ENCODE measurements around the gene ADGRV1. TPM values are rescaled to one million over a fixed set of nuclear protein-coding genes. Genes with fewer than 3 reads are reported as not detected.

Gene ADGRV1
- polyA plus RNA-seq, 2 of the 4 experiments (the other 2 are of a cell fraction) = 0.70 to 3.7 TPM

DNA sequence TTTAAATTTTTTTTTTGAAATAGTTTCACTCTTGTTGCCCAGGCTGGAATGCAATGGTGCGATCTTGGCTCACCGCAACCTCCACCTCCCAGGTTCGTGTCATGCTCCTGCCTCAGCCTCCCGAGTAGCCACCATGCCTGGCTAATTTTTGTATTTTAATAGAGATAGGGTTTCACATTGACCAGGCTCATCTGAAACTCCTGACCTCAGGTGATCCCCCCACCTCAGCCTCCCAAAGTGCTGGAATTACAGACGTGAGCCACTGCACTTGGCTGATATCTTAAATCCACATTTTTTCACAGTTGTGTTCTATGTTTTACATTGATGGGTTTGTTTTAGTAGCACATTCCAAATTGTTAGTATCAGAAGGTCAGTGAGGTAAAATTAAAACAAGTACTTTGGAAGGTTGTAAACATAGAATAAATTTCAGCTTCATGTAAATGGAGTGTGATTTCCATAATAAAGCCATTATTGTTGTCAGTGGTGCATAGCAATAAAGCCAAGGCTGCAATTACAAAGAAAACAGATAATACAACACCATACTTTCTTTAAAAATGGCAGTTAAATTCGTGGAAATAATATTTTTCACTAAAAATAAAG is 537.3 kb downstream of the ADGRV1 start:
- peaks cover 6% of the 10 kb centered on the region; the same call in 2 of the 3 replicates for H3K4me1 ChIP-seq
- 84% methylated on average over 6 of the region's 6 CpGs for WGBS (ENCODE audit: missing lambda C conversion rate)
- no peak overlapping the region for H3K4me2 ChIP-seq
- no peak for FAIRE-seq
- H3K27ac ChIP-seq = no peak overlapping the region
- no peak for DNase-seq (ENCODE audit: low read depth in 1 of 2, low spot score in 1 of 2)
- ChIA-PET POLR2A (no interaction called here), CTCF (no interaction called here)
- no peak overlapping the region for H3K4me3 ChIP-seq
- TF ChIP-seq MAZ (IDR thresholded peaks at IDR 0.05; ENCODE audit: borderline replicate concordance, low read depth, low read length) = no peak
- no peak for TF ChIP-seq NR3C1 (IDR thresholded peaks at IDR 0.05)
- TF ChIP-seq POLR2A (IDR thresholded peaks at IDR 0.05; ENCODE audit: low read length) = no peak
- TF ChIP-seq, protein P1, sequence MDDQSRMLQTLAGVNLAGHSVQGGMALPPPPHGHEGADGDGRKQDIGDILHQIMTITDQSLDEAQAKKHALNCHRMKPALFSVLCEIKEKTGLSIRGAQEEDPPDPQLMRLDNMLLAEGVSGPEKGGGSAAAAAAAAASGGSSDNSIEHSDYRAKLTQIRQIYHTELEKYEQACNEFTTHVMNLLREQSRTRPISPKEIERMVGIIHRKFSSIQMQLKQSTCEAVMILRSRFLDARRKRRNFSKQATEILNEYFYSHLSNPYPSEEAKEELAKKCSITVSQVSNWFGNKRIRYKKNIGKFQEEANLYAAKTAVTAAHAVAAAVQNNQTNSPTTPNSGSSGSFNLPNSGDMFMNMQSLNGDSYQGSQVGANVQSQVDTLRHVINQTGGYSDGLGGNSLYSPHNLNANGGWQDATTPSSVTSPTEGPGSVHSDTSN (IDR thresholded peaks at IDR 0.05) = no peak
- TF ChIP-seq, protein P2, sequence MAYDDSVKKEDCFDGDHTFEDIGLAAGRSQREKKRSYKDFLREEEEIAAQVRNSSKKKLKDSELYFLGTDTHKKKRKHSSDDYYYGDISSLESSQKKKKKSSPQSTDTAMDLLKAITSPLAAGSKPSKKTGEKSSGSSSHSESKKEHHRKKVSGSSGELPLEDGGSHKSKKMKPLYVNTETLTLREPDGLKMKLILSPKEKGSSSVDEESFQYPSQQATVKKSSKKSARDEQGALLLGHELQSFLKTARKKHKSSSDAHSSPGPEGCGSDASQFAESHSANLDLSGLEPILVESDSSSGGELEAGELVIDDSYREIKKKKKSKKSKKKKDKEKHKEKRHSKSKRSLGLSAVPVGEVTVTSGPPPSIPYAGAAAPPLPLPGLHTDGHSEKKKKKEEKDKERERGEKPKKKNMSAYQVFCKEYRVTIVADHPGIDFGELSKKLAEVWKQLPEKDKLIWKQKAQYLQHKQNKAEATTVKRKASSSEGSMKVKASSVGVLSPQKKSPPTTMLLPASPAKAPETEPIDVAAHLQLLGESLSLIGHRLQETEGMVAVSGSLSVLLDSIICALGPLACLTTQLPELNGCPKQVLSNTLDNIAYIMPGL (CRISPR knock-in tag; IDR thresholded peaks at IDR 0.05; ENCODE audit: borderline replicate concordance) = no peak
- no peak for TF ChIP-seq POLR2AphosphoS2 (conservative IDR thresholded peaks at IDR 0.05; ENCODE audit: low read length)
- TF ChIP-seq TP53 (CRISPR knock-in tag; IDR thresholded peaks at IDR 0.05) = no peak
- no peak for TF ChIP-seq FOSB (CRISPR knock-in tag; IDR thresholded peaks at IDR 0.05)
- no peak for TF ChIP-seq CBX2 (IDR thresholded peaks at IDR 0.05; ENCODE audit: borderline replicate concordance, low read depth)
- TF ChIP-seq CHD2 (IDR thresholded peaks at IDR 0.05; ENCODE audit: low read length, partially characterized antibody) = no peak
- TF ChIP-seq KDM5A (IDR thresholded peaks at IDR 0.05) = no peak
- TF ChIP-seq ZSCAN20 (CRISPR knock-in tag; IDR thresholded peaks at IDR 0.05) = no peak
- TF ChIP-seq, protein P3, sequence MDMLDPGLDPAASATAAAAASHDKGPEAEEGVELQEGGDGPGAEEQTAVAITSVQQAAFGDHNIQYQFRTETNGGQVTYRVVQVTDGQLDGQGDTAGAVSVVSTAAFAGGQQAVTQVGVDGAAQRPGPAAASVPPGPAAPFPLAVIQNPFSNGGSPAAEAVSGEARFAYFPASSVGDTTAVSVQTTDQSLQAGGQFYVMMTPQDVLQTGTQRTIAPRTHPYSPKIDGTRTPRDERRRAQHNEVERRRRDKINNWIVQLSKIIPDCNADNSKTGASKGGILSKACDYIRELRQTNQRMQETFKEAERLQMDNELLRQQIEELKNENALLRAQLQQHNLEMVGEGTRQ (IDR thresholded peaks at IDR 0.05) = no peak
- no peak for TF ChIP-seq CEBPB (IDR thresholded peaks at IDR 0.05)
- no peaks in the 10 kb centered on the region for H3K9me3 ChIP-seq
- no peak for ATAC-seq

DNA sequence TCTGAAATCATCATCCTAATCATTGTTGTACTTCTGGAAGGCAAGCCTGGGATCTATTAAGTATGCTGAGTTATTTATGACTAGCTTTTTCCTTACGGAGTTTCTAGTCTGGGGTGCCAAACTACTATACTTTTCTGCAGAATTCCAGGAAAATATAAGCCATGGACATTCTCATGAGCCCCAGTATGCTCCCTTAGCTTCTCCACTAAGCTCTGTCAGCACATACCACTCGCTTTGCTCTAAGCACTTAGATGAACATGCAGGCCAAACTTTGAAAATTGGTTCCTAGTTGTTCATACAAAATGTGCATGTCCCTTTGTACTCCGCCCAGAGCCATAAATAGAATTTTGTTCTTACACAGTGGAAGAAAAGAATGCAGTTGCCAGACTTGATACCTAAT is 539.9 kb downstream of the ADGRV1 start:
- CTCF ChIA-PET = interaction anchor here (0.6 to 1.8 kb wide), 7 partner anchors 9 to 288 kb away, joined by 3 to 17 read pairs (median 4); partner anchors contain the start of gene ARRDC3

More for the DNA sequence above, 539.9 kb downstream of the ADGRV1 start:
- POLR2A ChIA-PET = interaction anchor here (2.1 kb wide), 1 partner anchor 285 kb away, joined by 6 read pairs; the partner anchor contains the start of gene ARRDC3
- DNase-seq (ENCODE audit: low read depth in 1 of 2, low spot score in 1 of 2) = no peak
- FAIRE-seq = no peak
- Histone ChIP-seq H3K4me2 (no peak overlapping the region), H3K4me1 (peaks cover 5% of the 10 kb centered on the region; the same call in 2 of the 3 replicates), H3K9me3 (no peaks in the 10 kb centered on the region), H3K4me3 (no peak overlapping the region), H3K27ac (peak overlapping the region in 1 of 2 experiments; percentile 19; a peak in 1 of 6 replicates)
- no peak for ATAC-seq
- 85% methylated on average over 3 of the region's 3 CpGs for WGBS (ENCODE audit: missing lambda C conversion rate)
- TF ChIP-seq REST (IDR thresholded peaks at IDR 0.05) (no peak), BCL3 (IDR thresholded peaks at IDR 0.05) (no peak), HES2 (IDR thresholded peaks at IDR 0.05) (no peak), MAZ (IDR thresholded peaks at IDR 0.05; ENCODE audit: borderline replicate concordance, low read depth, low read length) (no peak), ZSCAN20 (CRISPR knock-in tag; IDR thresholded peaks at IDR 0.05) (no peak), CBX2 (IDR thresholded peaks at IDR 0.05; ENCODE audit: borderline replicate concordance, low read depth) (no peak)
- TF ChIP-seq, protein P4, sequence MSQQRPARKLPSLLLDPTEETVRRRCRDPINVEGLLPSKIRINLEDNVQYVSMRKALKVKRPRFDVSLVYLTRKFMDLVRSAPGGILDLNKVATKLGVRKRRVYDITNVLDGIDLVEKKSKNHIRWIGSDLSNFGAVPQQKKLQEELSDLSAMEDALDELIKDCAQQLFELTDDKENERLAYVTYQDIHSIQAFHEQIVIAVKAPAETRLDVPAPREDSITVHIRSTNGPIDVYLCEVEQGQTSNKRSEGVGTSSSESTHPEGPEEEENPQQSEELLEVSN (IDR thresholded peaks at IDR 0.05; ENCODE audit: borderline replicate concordance, low read depth) = no peak
